H1 (cell line): ENCODE results near the gene DNAJC11. TPM values are rescaled to one million over a fixed set of nuclear protein-coding genes. Genes with fewer than 3 reads are reported as not detected.

ENCODE experiments used
- CTCF ChIA-PET: fragments of 300-600 bp; sonication (Branson Sonifier 250); formaldehyde crosslinking; loops from one replicate; lab custom pipeline; 2021; ENCODE audit not compliant: partially characterized antibody; lab: Charles Lee
- POLR2A ChIA-PET: fragments of 300-600 bp; sonication (Branson Sonifier 250); formaldehyde crosslinking; loops from one replicate; lab custom pipeline; 2021; ENCODE audit warnings: inconsistent platforms; ENCODE audit not compliant: partially characterized antibody; lab: Charles Lee
- DNase-seq, 2 experiments: peaks; one replicate each; pipeline versions ENCODE4 v3.0.0 to v3.0.0-alpha.2; 2010 to 2022; ENCODE audit warnings: low spot score in 2 of 2, low read depth in 1 of 2, mixed read lengths in 1 of 2
- FAIRE-seq: peaks from 2 replicates; lab custom pipeline; 2011; peaks lifted over from hg19 to GRCh38; lab: Jason Lieb, UNC
- H2AFZ ChIP-seq: 2 replicates; pipeline ENCODE4 v1.8.1; 2012; ENCODE audit warnings: low read length, inconsistent platforms
- H2AK5ac ChIP-seq: 2 replicates; pipeline ENCODE4 v1.6.1; 2013; ENCODE audit warnings: low read depth, low read length
- H2BK120ac ChIP-seq: replicated peaks from 2 replicates; pipeline ENCODE3; 2013; ENCODE audit warnings: low read depth, low read length, inconsistent platforms
- H2BK12ac ChIP-seq: 2 replicates; pipeline ENCODE4 v1.6.1; 2013; ENCODE audit warnings: low read depth, low read length
- H2BK15ac ChIP-seq: 2 replicates; pipeline ENCODE4 v1.6.1; 2013; ENCODE audit warnings: low read length
- H2BK20ac ChIP-seq: 2 replicates; pipeline ENCODE4 v1.6.1; 2013; ENCODE audit warnings: low read length
- H2BK5ac ChIP-seq: 2 replicates; pipeline ENCODE4 v1.6.1; 2013; ENCODE audit warnings: low read depth, low read length
- H3K14ac ChIP-seq: 2 replicates; pipeline ENCODE4 v1.6.1; 2013; ENCODE audit warnings: inconsistent platforms; ENCODE audit not compliant: insufficient read length
- H3K18ac ChIP-seq: 2 replicates; pipeline ENCODE4 v1.6.1; 2013; ENCODE audit warnings: low read length; ENCODE audit errors: extremely low read depth
- H3K23ac ChIP-seq: 2 replicates; pipeline ENCODE4 v1.6.1; 2013; ENCODE audit warnings: inconsistent platforms; ENCODE audit not compliant: insufficient read length
- H3K23me2 ChIP-seq: 2 replicates; pipeline ENCODE4 v1.6.1; 2013; ENCODE audit warnings: low read depth, low read length
- H3K27ac ChIP-seq: 2 replicates; pipeline ENCODE4 v1.6.1; 2011; ENCODE audit warnings: low read depth, low read length, inconsistent platforms
- H3K27me3 ChIP-seq, 4 experiments: replicated peaks in 1 of 4; 1 replicate in 1 of 4; 2 replicates in 3 of 4; pipeline versions ENCODE4 v1.6.1 to v1.8.1; 2011 to 2013; ENCODE audit warnings: low read length in 3 of 4, mild to moderate bottlenecking in 3 of 4, inconsistent platforms in 2 of 4, mixed read lengths in 2 of 4, moderate library complexity in 1 of 4; ENCODE audit not compliant: control insufficient read depth in 3 of 4, insufficient read depth in 3 of 4; ENCODE audit errors: extremely low read depth in 1 of 4
- H3K36me3 ChIP-seq, 4 experiments: 2 replicates each; pipeline versions ENCODE4 v1.6.1 to v1.8.1; 2011 to 2013; ENCODE audit warnings: mild to moderate bottlenecking in 4 of 4, low read length in 3 of 4, moderate library complexity in 2 of 4, control low read depth in 1 of 4, inconsistent platforms in 1 of 4; ENCODE audit not compliant: insufficient read depth in 4 of 4, control insufficient read depth in 2 of 4
- H3K4ac ChIP-seq: replicated peaks from 2 replicates; pipeline ENCODE3; 2013; ENCODE audit warnings: low read length, low read depth, mixed read lengths, inconsistent platforms; ENCODE audit not compliant: insufficient read length
- H3K4me1 ChIP-seq, 4 experiments: replicated peaks in 1 of 4; 1 replicate in 1 of 4; 2 replicates in 3 of 4; pipeline versions ENCODE4 v1.6.1 to v1.8.1; 2011 to 2013; ENCODE audit warnings: low read length in 3 of 4, inconsistent platforms in 2 of 4, mixed read lengths in 1 of 4; ENCODE audit not compliant: insufficient read depth in 4 of 4, control insufficient read depth in 3 of 4
- H3K4me2 ChIP-seq, 2 experiments: 2 replicates each; pipeline versions ENCODE4 v1.6.1 to v1.8.1; 2011 to 2013; ENCODE audit warnings: low read depth in 2 of 2, low read length in 2 of 2, control low read depth in 1 of 2, inconsistent platforms in 1 of 2, mild to moderate bottlenecking in 1 of 2; ENCODE audit not compliant: insufficient read depth in 1 of 2
- H3K4me3 ChIP-seq, 4 experiments: fragments of 200-600, 300-600 bp in 1 of 4; sonication (generic), shearing (Covaris generic), sonication (Bioruptor Twin) in 1 of 4; 2 replicates each; pipeline versions ENCODE4 v1.5.1 to v1.8.1; 2011 to 2016; ENCODE audit warnings: low read length in 4 of 4, low read depth in 3 of 4, control low read depth in 2 of 4, inconsistent platforms in 2 of 4, mild to moderate bottlenecking in 2 of 4, mixed read lengths in 1 of 4, moderate library complexity in 1 of 4; ENCODE audit not compliant: insufficient read depth in 2 of 4; ENCODE audit errors: extremely low read depth in 1 of 4
- H3K56ac ChIP-seq: replicated peaks from 2 replicates; pipeline ENCODE3; 2013; ENCODE audit warnings: low read depth, mild to moderate bottlenecking, mixed read lengths, low read length, inconsistent platforms; ENCODE audit not compliant: insufficient read length
- H3K79me1 ChIP-seq: 2 replicates; pipeline ENCODE4 v1.6.1; 2013; ENCODE audit warnings: low read depth, low read length, control low read depth
- H3K79me2 ChIP-seq, 2 experiments: 2 replicates each; pipeline versions ENCODE4 v1.6.1 to v1.8.1; 2012 to 2013; ENCODE audit warnings: low read length in 2 of 2, mild to moderate bottlenecking in 2 of 2, inconsistent platforms in 1 of 2; ENCODE audit not compliant: insufficient read depth in 2 of 2, control insufficient read depth in 1 of 2
- H3K9ac ChIP-seq, 4 experiments: replicated peaks in 1 of 4; 1 replicate in 1 of 4; 2 replicates in 3 of 4; pipeline versions ENCODE4 v1.6.1 to v1.8.1; 2011 to 2013; ENCODE audit warnings: low read depth in 3 of 4, low read length in 3 of 4, control low read depth in 2 of 4, mild to moderate bottlenecking in 2 of 4, moderate library complexity in 2 of 4, inconsistent platforms in 1 of 4; ENCODE audit errors: extremely low read depth in 1 of 4
- H3K9me3 ChIP-seq, 2 experiments: 2 replicates each; pipeline versions ENCODE4 v1.6.1 to v1.8.1; 2012 to 2013; ENCODE audit warnings: mild to moderate bottlenecking in 2 of 2, moderate library complexity in 2 of 2, control low read depth in 1 of 2, inconsistent platforms in 1 of 2, low read depth in 1 of 2, low read length in 1 of 2, mixed read lengths in 1 of 2; ENCODE audit not compliant: insufficient read depth in 2 of 2
- H4K20me1 ChIP-seq, 2 experiments: replicated peaks in 1 of 2; 2 replicates each; pipeline versions ENCODE3 to v1.8.1; 2011 to 2013; ENCODE audit warnings: inconsistent platforms in 2 of 2, low read length in 2 of 2, mild to moderate bottlenecking in 1 of 2; ENCODE audit not compliant: insufficient read depth in 2 of 2, control insufficient read depth in 1 of 2
- H4K5ac ChIP-seq: 2 replicates; pipeline ENCODE4 v1.6.1; 2013; ENCODE audit warnings: low read length, low read depth, mixed read lengths, inconsistent platforms; ENCODE audit not compliant: insufficient read length
- H4K8ac ChIP-seq: 2 replicates; pipeline ENCODE4 v1.8.0; 2013; ENCODE audit warnings: mild to moderate bottlenecking, moderate library complexity, low read length, inconsistent platforms; ENCODE audit not compliant: insufficient read depth; ENCODE audit errors: extremely low read depth
- H4K91ac ChIP-seq: replicated peaks from 2 replicates; pipeline ENCODE3; 2013; ENCODE audit warnings: low read length, mixed read lengths, inconsistent platforms; ENCODE audit not compliant: insufficient read length
- GABPA ChIP-seq: IDR thresholded peaks from 2 replicates; pipeline ENCODE4 v1.6.1; 2011; ENCODE audit warnings: mild to moderate bottlenecking, low read length, moderate library complexity, borderline replicate concordance; ENCODE audit not compliant: insufficient read depth
- SIX5 ChIP-seq: IDR thresholded peaks from 2 replicates; pipeline ENCODE4 v1.6.1; 2011; ENCODE audit warnings: mild to moderate bottlenecking, low read depth, low read length
- WGBS, 2 experiments: shearing (Covaris generic) in 1 of 2; methylation state at CpG; one replicate each; pipeline versions ENCODE4 v1.1.6 to v1.1.7; 2013 to 2015; ENCODE audit warnings: low lambda C conversion rate in 2 of 2, mixed read lengths in 2 of 2, inconsistent platforms in 1 of 2, low coverage in 1 of 2, missing lambda C conversion rate in 1 of 2; ENCODE audit not compliant: insufficient replicate concordance in 2 of 2, insufficient coverage in 1 of 2, insufficient read length in 1 of 2; ENCODE audit errors: extremely low coverage in 1 of 2, missing lambda C conversion rate in 1 of 2; 5-methylcytosine and 5-hydroxymethylcytosine counted together
- polyA plus RNA-seq, 7 experiments: library from polyadenylated mRNA; depleted of rRNA in 3 of 7; stranded (reverse) in 5 of 7; unstranded in 2 of 7; fragments of >200 nt in 5 of 7; fragments of 200-250 nt in 2 of 7; gene quantifications; 1 replicate in 5 of 7; 2 replicates in 1 of 7; 4 replicates in 1 of 7; pipeline versions ENCODE4 v1.2.1 to v1.2.3, GENCODE V29; 2011 to 2013; ENCODE audit warnings: missing spikeins in 2 of 7, mixed read lengths in 2 of 7
- total RNA-seq: library from RNA; stranded (reverse); fragmentation: NEBNext Ultra II Directional; extraction: Animal tissue kit (Norgen Biotek cat#: 25700); gene quantifications from 2 replicates; pipeline ENCODE4 v1.2.1, GENCODE V29; 2021
- TF ChIP-seq, protein P1 (sequence below): IDR thresholded peaks from 2 replicates; pipeline ENCODE4 v1.6.1; 2011; ENCODE audit warnings: low read length, improper control_type of control experiment

DNAJC11 gene
- total and polyA plus RNA-seq, 2 of the 8 experiments (the other 6 are each of a cell fraction or from before 2014, with no cell fraction given), result 43.9 to 90.9 TPM

DNA sequence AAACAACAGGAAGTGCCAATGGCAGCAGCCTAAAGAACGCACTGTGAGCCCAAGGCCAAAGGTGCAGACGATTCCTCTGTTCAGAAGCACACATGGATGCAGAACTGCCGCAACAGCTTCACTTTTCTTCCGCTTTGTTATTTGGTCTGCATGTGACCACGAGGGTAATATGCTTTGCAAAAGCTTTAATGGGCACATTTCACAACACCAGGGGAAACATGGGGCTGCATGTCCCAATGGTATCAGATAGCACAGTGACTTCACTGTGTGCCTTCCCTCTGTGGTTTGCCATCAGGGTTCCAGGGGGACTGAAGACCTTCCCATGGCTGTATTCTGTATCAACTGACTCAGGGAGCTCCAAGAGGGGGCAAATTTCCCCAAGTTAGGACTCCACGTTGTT, 48.6 kb downstream of the DNAJC11 start:
- Histone ChIP-seq H3K18ac (no peak overlapping the region), H3K9ac (peak overlapping the region in 1 of 4 experiments; percentile 40; a peak in 2 of 7 replicates), H3K56ac (no peak overlapping the region), H4K8ac (no peak overlapping the region), H2AFZ (no peak overlapping the region), H3K27me3 (no peaks in the 10 kb centered on the region), H3K4me1 (no peaks in the 10 kb centered on the region), H3K79me1 (no peaks in the 10 kb centered on the region; the same call in 1 of the 2 replicates), H3K27ac (no peak overlapping the region), H4K20me1 (peaks cover 0 to 3% of the 10 kb centered on the region in 2 experiments), H2BK12ac (no peak overlapping the region), H3K23me2 (no peaks in the 10 kb centered on the region), H3K14ac (no peak overlapping the region), H3K79me2 (no peaks in the 10 kb centered on the region), H2BK15ac (no peak overlapping the region), H2AK5ac (no peak overlapping the region), H2BK5ac (no peak overlapping the region; the same call in 1 of the 2 replicates), H3K4me2 (no peak overlapping the region), H3K4ac (no peak overlapping the region), H3K4me3 (no peak overlapping the region), H4K91ac (no peak overlapping the region), H3K36me3 (peaks cover 18 to 36% (median 22%) of the 10 kb centered on the region in 4 experiments), H2BK120ac (no peak overlapping the region), H4K5ac (no peak overlapping the region), H3K9me3 (no peaks in the 10 kb centered on the region), H3K23ac (no peak overlapping the region), H2BK20ac (no peak overlapping the region)
- WGBS, 2 experiments, result 93% methylated on average over 6 of the region's 6 CpGs; no CpG with 5 or more reads in 1 of the 2 experiments
- POLR2A ChIA-PET, result interaction anchor here (0.9 to 2.9 kb wide), 3 partner anchors 10 to 23 kb away, joined by 3 to 7 read pairs (median 3); no protein-coding TSS in a partner anchor
- DNase-seq (no peak), FAIRE-seq (no peak)
- TF ChIP-seq GABPA (no peak), SIX5 (no peak)
- TF ChIP-seq, protein P1, sequence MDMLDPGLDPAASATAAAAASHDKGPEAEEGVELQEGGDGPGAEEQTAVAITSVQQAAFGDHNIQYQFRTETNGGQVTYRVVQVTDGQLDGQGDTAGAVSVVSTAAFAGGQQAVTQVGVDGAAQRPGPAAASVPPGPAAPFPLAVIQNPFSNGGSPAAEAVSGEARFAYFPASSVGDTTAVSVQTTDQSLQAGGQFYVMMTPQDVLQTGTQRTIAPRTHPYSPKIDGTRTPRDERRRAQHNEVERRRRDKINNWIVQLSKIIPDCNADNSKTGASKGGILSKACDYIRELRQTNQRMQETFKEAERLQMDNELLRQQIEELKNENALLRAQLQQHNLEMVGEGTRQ, result no peak
- CTCF ChIA-PET, result interaction anchor here (1.2 to 4.4 kb wide), 5 partner anchors 8 to 129 kb away, joined by 3 to 24 read pairs (median 5); no protein-coding TSS in a partner anchor
